Tibial nerve (tissue), 4 donors: ENCODE data around the gene TBC1D22A.

Experiments
- CTCF ChIP-seq, 5 experiments: fragments of 200-600 bp in 3 of 5; fragments of 450-650 bp in 2 of 5; sonication (generic) in 3 of 5; IDR thresholded peaks; one replicate each; pipeline ENCODE4 v1.5.1; 2016 to 2019; ENCODE audit warnings: antibody characterized with exemption in 5 of 5, mild to moderate bottlenecking in 3 of 5, moderate library complexity in 2 of 5
- EP300 ChIP-seq, 2 donors: sonication (generic); formaldehyde crosslinking; IDR thresholded peaks; one replicate each; pipeline ENCODE4 v1.6.1; 2017; ENCODE audit warnings: antibody characterized with exemption in 2 of 2, mild to moderate bottlenecking in 1 of 2

GRCh38 chr22:46905834-46906233 lies 143.4 kb downstream of the TBC1D22A start:
- TF ChIP-seq EP300 (IDR thresholded peaks at IDR 0.05) (no peak), CTCF (IDR thresholded peaks at IDR 0.05) (no peak)
